NOMO-1 treated with DMSO at 0.1 percent for 48 hours (cell line): Measurements from ENCODE around the gene ATP2C1.

Experiments used
- DNase-seq: peaks from one replicate; lab custom pipeline; 2025; ENCODE audit not compliant: unreplicated experiment; lab: John Stamatoyannopoulos, UW

ATP2C1 gene

DNA sequence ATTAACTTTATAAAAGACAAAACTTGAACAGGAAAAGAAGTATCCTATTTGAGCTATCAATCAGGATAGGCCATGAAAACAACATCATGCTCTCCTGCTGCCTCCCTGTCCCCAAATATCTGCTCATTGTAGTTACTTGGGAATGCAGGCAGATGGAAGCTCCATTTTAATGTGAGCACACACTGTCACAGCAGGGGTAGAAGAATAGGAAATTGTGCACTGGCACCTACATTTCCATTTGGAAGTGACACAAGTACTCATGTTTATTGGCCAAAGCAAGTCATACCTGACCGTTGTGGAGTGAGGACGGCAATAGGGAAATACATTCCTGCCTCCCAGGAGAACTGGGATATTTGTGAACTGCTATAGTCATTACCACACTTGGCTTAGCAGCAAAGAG lies 80.3 kb downstream of the ATP2C1 start:
- no peak for DNase-seq

GRCh38 chr3:130975251-130975650 lies 81.4 kb downstream of the ATP2C1 start:
- no peak for DNase-seq

GRCh38 chr3:130976706-130977105 lies 82.8 kb downstream of the ATP2C1 start:
- DNase-seq = no peak

GRCh38 chr3:130979117-130979516 lies 85.2 kb downstream of the ATP2C1 start:
- DNase-seq = no peak

DNA sequence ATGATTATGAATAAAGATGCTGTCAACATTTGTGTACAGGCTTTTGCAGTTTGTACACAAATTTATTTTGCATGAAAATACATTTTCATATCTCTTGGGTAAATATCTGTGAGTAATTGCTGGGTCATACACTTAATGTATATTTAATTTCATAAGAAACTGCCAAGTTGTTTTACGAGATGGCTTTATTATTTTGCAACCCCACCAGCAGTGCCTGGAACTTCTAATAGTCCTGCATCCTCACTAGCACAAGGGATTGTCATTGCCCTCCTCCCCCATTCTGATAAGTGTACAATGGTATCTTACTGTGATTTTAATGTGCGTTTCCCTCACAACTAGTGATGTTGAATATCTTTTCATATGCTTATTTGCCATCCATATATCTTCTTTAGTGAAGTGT lies 87.6 kb downstream of the ATP2C1 start:
- DNase-seq = no peak

GRCh38 chr3:130990282-130990681 lies 96.4 kb downstream of the ATP2C1 start:
- DNase-seq = no peak

DNA sequence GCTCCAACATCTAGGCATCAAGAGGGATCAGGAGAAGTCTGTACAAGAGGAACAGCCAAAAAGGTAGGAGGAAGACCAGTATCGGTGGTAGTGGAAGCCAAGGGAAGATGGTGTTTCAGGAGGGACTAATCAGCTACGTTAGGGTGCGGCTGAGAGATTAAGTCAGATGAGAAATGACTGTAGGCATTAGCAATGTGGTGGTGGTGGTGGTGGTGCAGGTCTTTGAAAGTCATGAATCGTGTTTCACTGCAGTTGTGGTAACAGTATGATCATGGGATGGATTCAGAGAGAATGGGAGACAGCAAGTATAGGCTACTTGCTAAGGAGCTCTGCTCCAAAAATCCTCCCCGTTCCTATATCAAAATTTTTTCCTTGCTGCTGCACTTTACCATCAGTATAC lies 97.2 kb downstream of the ATP2C1 start:
- no peak for DNase-seq

DNA sequence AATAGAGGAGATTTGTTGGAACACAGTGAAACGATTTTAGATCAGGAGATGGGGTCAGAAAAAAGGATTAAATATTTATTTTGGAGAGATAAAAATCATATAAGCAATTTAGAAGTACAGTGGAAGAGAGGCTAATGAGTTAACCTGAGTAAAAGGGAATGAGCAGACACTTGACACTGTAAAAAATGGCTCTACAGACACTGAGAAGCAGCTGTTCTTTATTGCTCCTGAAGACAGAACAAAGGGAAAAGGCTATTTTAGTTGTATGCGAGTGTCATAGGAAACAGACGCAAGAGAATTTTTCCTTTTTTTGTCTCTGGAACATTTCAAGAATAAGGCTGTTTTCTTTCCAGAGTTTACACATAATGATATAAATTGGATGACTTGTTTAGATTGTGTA lies 98.5 kb downstream of the ATP2C1 start:
- DNase-seq = no peak

- peak; percentile 77 for DNase-seq
Measured at GRCh38 chr3:130997289-130997688, 103.4 kb downstream of the ATP2C1 start.

DNA sequence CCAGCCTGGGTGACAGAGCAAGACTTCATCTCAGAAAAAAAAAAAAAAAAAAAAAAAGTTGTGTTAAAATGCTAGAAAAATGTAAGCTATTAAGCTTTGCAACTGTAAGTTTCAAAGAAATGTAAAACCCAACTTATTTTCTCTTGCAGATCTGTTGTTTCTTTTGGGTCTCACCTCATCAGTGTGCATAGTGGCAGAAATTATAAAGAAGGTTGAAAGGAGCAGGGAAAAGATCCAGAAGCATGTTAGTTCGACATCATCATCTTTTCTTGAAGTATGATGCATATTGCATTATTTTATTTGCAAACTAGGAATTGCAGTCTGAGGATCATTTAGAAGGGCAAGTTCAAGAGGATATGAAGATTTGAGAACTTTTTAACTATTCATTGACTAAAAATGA lies 107.2 kb downstream of the ATP2C1 start:
- no peak for DNase-seq

DNA sequence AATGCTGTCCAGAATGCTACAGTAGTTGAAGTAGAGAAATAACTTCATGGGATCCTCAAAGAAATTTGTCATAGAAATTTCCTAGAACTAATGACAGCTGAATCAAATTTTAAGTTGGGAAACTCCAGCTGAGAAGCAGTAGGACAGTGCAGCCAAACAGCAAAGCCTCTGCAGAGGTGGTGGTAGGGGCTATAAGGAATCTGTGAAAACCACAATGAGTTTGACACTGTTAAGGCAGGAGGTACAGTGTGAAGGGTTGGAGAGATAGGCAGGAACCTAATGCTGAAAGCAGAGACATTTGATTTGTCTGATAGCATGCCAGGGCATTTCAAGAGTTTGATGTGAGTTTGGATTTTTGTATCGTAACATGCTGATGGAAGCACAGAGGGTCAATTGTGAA lies 110.7 kb downstream of the ATP2C1 start:
- DNase-seq = no peak

GRCh38 chr3:131007256-131007655 lies 113.4 kb downstream of the ATP2C1 start:
- DNase-seq = peak; percentile 17

GRCh38 chr3:131007782-131008181 lies 113.9 kb downstream of the ATP2C1 start:
- DNase-seq = peak; percentile 8

DNA sequence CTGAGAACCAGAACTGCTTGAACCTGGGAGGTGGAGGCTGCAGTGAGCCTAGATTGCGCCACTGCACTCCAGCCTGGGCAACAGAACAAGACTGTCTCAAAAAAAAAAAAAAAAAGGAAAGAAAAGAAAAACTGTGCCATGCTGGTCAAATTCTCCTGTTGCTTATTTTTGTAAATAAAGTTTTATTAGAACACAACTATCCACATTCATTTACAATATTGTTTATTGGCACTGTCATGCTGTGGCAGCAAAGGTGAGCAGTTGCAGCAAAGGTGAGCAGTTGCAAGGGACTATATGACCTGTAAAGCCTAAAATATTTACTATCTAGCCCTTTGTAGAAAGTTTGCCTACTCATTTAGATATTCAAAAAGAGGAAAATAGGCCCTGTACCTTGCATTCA lies 114.4 kb downstream of the ATP2C1 start:
- no peak for DNase-seq

GRCh38 chr3:131009698-131010097 lies 115.8 kb downstream of the ATP2C1 start:
- DNase-seq = no peak

- DNase-seq = no peak
Measured at GRCh38 chr3:131018970-131019369, 125.1 kb downstream of the ATP2C1 start.

DNA sequence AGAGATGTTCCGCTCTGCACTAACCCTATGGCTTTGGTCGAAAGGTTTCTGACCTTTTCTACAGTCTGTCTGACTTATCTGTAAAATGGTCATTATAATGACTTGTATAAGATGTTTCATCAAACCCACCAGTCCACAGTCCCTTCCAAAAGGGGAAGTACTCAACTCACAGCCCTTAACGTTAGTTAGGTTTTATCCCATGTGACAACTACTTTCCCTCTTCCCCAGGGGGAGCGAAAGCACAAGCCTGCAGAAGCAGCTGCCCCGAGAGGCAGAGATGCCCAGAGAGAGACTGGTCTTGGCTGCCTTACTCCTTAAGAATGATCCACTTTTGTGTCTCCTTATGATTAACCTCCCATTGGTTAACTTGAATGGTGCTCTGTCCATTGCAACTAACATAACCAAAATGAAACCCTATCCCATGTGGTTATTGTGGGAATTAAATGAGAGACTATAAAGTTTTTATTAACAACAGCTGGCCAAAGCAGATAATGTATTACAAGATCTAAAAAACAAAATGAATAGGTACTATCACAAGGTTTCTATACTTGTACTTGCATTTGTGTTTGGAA lies 126.3 kb downstream of the ATP2C1 start:
- peak; percentile 91 for DNase-seq

- no peak for DNase-seq
Measured at GRCh38 chr3:131025539-131025938, 131.7 kb downstream of the ATP2C1 start.

- DNase-seq = peak; percentile 96
Measured at GRCh38 chr3:131026321-131027151, 132.7 kb downstream of the ATP2C1 start, which contains the start of the genes ASTE1 and NEK11. Gene ASTE1 (minus strand): TSS chr3:131026825. CDS start chr3:131025306, 1,519 bp downstream. Gene NEK11 (plus strand): TSS chr3:131026877. CDS start chr3:131029709, 2,832 bp downstream.

- no peak for DNase-seq
Measured at GRCh38 chr3:131028844-131029243, 135.0 kb downstream of the ATP2C1 start.

DNA sequence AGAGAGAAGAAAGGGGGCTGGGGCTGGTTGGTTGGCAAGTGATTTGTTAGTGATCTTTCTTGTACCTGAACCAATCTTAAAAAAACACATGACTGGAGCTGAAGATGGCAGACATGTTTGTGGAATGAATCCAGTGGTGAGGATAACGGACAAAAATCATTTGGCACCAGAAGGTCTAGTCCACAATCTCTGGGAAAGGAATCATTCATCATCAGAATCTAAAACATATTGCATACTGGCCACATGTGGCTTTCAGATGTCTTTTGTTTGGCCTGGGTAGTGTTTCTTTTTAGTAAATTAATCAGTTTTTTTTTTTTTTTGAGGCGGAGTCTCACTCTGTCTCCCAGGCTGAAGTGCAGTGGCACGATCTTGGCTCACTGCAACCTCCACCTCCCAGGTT lies 137.8 kb downstream of the ATP2C1 start:
- no peak for DNase-seq

DNA sequence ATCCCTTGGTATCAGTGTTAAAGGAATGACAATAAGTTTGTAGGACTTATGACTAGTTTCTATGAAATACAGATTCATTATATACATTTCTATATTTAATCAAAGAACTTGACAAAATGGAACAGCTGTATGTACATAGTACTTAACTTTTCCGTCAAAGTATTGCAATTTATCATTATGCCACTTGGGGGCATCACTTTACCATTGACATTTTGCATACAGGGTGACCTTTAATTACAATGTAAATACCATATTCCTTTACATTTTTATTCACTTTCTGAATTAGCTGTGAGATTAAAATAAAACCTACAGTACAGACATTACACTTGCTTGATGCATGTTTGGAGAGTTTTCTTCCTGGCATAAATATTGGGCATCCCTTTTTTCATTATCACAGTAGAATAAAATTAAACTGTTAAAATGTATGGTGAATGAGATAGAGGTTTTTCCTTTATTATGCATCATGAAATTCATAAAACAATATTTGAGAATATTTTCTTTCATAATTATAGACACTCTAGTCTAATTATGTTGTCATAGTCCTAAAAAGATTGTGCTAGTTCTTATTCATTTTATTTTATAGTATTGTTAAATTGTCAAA lies 139.7 kb downstream of the ATP2C1 start:
- peak; percentile 56 for DNase-seq
